Stimulated activated CD4-positive, alpha-beta T cell treated with anti-CD3 and anti-CD28 coated beads, TNF-alpha, amount 100 ng/mL, for 1 hour (primary cell): ENCODE measurements around the gene GNG8.
"Not testable (repeated sequence)": the region's sequence is repeated elsewhere in the genome, so short reads cannot be mapped to it uniquely, and the experiment has no call there.

Source experiments
- DNase-seq, 3 donors: peaks; one replicate each; pipeline ENCODE4 v3.0.0-alpha.2; 2020; ENCODE audit warnings: low read depth in 3 of 3, low spot score in 1 of 3

The GNG8 gene

GRCh38 chr19:46648060-46648960 is 12.3 kb upstream of the GNG8 start:
- DNase-seq: no peak

GRCh38 chr19:46646402-46646801 is 10.4 kb upstream of the GNG8 start:
- DNase-seq: no peak

- DNase-seq: no peak
Observed at GRCh38 chr19:46644720-46645119, 8.7 kb upstream of the GNG8 start.

GRCh38 chr19:46640656-46641055 is 4.7 kb upstream of the GNG8 start:
- no peak for DNase-seq

GRCh38 chr19:46639358-46640182 is 3.6 kb upstream of the GNG8 start:
- no peak for DNase-seq

- no peak for DNase-seq
Observed at GRCh38 chr19:46637224-46637623, 1.2 kb upstream of the GNG8 start.

- no peak for DNase-seq
Observed at GRCh38 chr19:46634656-46635218, 1.3 kb downstream of the GNG8 start.

GRCh38 chr19:46634045-46634655 is 1.9 kb downstream of the GNG8 start:
- DNase-seq: peak; percentile 89 to 95 (median 92)

- DNase-seq: no peak
Observed at GRCh38 chr19:46633130-46633529, 2.9 kb downstream of the GNG8 start.

- DNase-seq: no peak
Observed at GRCh38 chr19:46631481-46631880, 4.5 kb downstream of the GNG8 start.

- DNase-seq: no peak
Observed at GRCh38 chr19:46630586-46631205, 5.3 kb downstream of the GNG8 start.

- no peak for DNase-seq
Observed at GRCh38 chr19:46629546-46630025, 6.4 kb downstream of the GNG8 start.

GRCh38 chr19:46628970-46629369 is 7.0 kb downstream of the GNG8 start:
- DNase-seq: not testable (repeated sequence)

- no peak for DNase-seq
Observed at GRCh38 chr19:46626446-46626845, 9.6 kb downstream of the GNG8 start.

- no peak for DNase-seq
Observed at GRCh38 chr19:46625731-46626130, 10.3 kb downstream of the GNG8 start.

- DNase-seq: no peak
Observed at GRCh38 chr19:46624958-46625661, 10.9 kb downstream of the GNG8 start, which contains the start of gene PTGIR. TSS of gene PTGIR (minus strand) at chr19:46625089. CDS start at chr19:46624225, 864 bp downstream.

GRCh38 chr19:46623915-46624502 is 12.0 kb downstream of the GNG8 start:
- no peak for DNase-seq

- no peak for DNase-seq
Observed at GRCh38 chr19:46622118-46622446, 13.9 kb downstream of the GNG8 start.

GRCh38 chr19:46621191-46622117 is 14.5 kb downstream of the GNG8 start:
- no peak for DNase-seq
